CD14-positive monocyte (primary cell): Measurements from ENCODE around the gene DPH7. TPM values are rescaled to one million over a fixed set of nuclear protein-coding genes. Genes with fewer than 3 reads are reported as not detected.

ENCODE experiments used
- DNase-seq, 3 donors: peaks; one replicate each; pipeline ENCODE4 v3.0.0-alpha.2; 2011 to 2022
- H2AFZ ChIP-seq: 2 replicates; pipeline ENCODE4 v1.6.0; 2012; ENCODE audit warnings: mild to moderate bottlenecking, low read depth, low read length, inconsistent platforms; ENCODE audit not compliant: insufficient read depth, poor library complexity, severe bottlenecking
- H3K27ac ChIP-seq, 2 donors: 1 replicate in 1 of 2; 2 replicates in 1 of 2; pipeline ENCODE4 v1.5.1; 2012 to 2013; ENCODE audit warnings: low read length in 2 of 2, control low read depth in 1 of 2, inconsistent platforms in 1 of 2, low read depth in 1 of 2, mild to moderate bottlenecking in 1 of 2
- H3K27me3 ChIP-seq, 2 donors: one replicate each; pipeline versions ENCODE4 v1.6.0 to v1.6.1; 2011 to 2013; ENCODE audit warnings: low read length in 2 of 2; ENCODE audit not compliant: control insufficient read depth in 2 of 2, insufficient read depth in 2 of 2
- H3K36me3 ChIP-seq, 2 donors: replicated peaks in 1 of 2; 1 replicate in 1 of 2; 2 replicates in 1 of 2; pipeline versions ENCODE4 v1.5.1 to v1.6.1; 2012 to 2013; ENCODE audit warnings: low read length in 2 of 2, control low read depth in 1 of 2, inconsistent platforms in 1 of 2, mild to moderate bottlenecking in 1 of 2; ENCODE audit not compliant: insufficient read depth in 2 of 2, control insufficient read depth in 1 of 2
- H3K4me1 ChIP-seq, 2 donors: 1 replicate in 1 of 2; 2 replicates in 1 of 2; pipeline versions ENCODE4 v1.5.1 to v1.6.1; 2012 to 2013; ENCODE audit warnings: low read length in 2 of 2, control low read depth in 1 of 2, inconsistent platforms in 1 of 2, mild to moderate bottlenecking in 1 of 2, moderate library complexity in 1 of 2; ENCODE audit not compliant: insufficient read depth in 2 of 2, control insufficient read depth in 1 of 2
- H3K4me2 ChIP-seq: replicated peaks from 2 replicates; pipeline ENCODE3; 2012; ENCODE audit warnings: low read length, moderate library complexity, mild to moderate bottlenecking; ENCODE audit not compliant: poor library complexity, severe bottlenecking; ENCODE audit errors: extremely low read depth
- H3K4me3 ChIP-seq, 3 experiments: fragments of 200-600 bp in 1 of 3; sonication (generic) in 1 of 3; replicated peaks in 1 of 3; 1 replicate in 2 of 3; 2 replicates in 1 of 3; pipeline ENCODE4 v1.5.1; 2011 to 2013; ENCODE audit warnings: low read length in 3 of 3, mild to moderate bottlenecking in 3 of 3, control low read depth in 2 of 3, low read depth in 2 of 3, inconsistent platforms in 1 of 3, moderate library complexity in 1 of 3
- H3K79me2 ChIP-seq: 2 replicates; pipeline ENCODE4 v1.6.0; 2012; ENCODE audit warnings: mild to moderate bottlenecking, control low read depth, inconsistent platforms, low read length, moderate library complexity; ENCODE audit not compliant: insufficient read depth
- H3K9ac ChIP-seq: 2 replicates; pipeline ENCODE4 v1.6.0; 2017; ENCODE audit warnings: low read length, mild to moderate bottlenecking; ENCODE audit not compliant: insufficient read depth, poor library complexity, severe bottlenecking
- H3K9me3 ChIP-seq, 2 donors: replicated peaks in 1 of 2; 1 replicate in 1 of 2; 2 replicates in 1 of 2; pipeline versions ENCODE4 v1.5.1 to v1.6.1; 2012 to 2013; ENCODE audit warnings: low read length in 2 of 2, control low read depth in 1 of 2; ENCODE audit not compliant: control insufficient read depth in 1 of 2, insufficient read depth in 1 of 2
- H4K20me1 ChIP-seq: 2 replicates; pipeline ENCODE4 v1.6.0; 2012; ENCODE audit warnings: mild to moderate bottlenecking, low read length, control low read depth, moderate library complexity; ENCODE audit not compliant: insufficient read depth
- H3K27ac Mint-ChIP-seq, 7 donors: one replicate each; pipeline ENCODE4 v1.8.0; 2020; ENCODE audit warnings: mild to moderate bottlenecking in 7 of 7, mixed read lengths in 7 of 7, moderate library complexity in 6 of 7, inconsistent platforms in 2 of 7
- H3K27me3 Mint-ChIP-seq, 3 donors: one replicate each; pipeline ENCODE4 v1.8.0; 2021 to 2022; ENCODE audit warnings: low read depth in 3 of 3, mild to moderate bottlenecking in 3 of 3, mixed read lengths in 3 of 3, moderate library complexity in 3 of 3, inconsistent platforms in 1 of 3
- H3K36me3 Mint-ChIP-seq, 2 donors: one replicate each; pipeline ENCODE4 v1.8.0; 2020; ENCODE audit warnings: mixed read lengths in 2 of 2, inconsistent platforms in 1 of 2, mild to moderate bottlenecking in 1 of 2
- H3K4me1 Mint-ChIP-seq: one replicate; pipeline ENCODE4 v1.8.0; 2020; ENCODE audit warnings: mild to moderate bottlenecking, mixed read lengths
- H3K4me3 Mint-ChIP-seq, 2 donors: one replicate each; pipeline ENCODE4 v1.8.0; 2020; ENCODE audit warnings: mild to moderate bottlenecking in 2 of 2, mixed read lengths in 2 of 2, moderate library complexity in 1 of 2
- H3K9me3 Mint-ChIP-seq, 7 donors: one replicate each; pipeline ENCODE4 v1.8.0; 2020 to 2022; ENCODE audit warnings: mixed read lengths in 7 of 7, mild to moderate bottlenecking in 6 of 7, moderate library complexity in 6 of 7, inconsistent platforms in 2 of 7
- CTCF ChIP-seq: fragments of 200-600 bp; IDR thresholded peaks from one replicate; pipeline ENCODE4 v1.8.0; 2022; ENCODE audit warnings: antibody characterized with exemption, mild to moderate bottlenecking
- WGBS: methylation state at CpG from one replicate; pipeline ENCODE4 v1.1.5; 2013; ENCODE audit warnings: missing lambda C conversion rate; ENCODE audit not compliant: insufficient coverage; 5-methylcytosine and 5-hydroxymethylcytosine counted together
- intact Hi-C, 2 donors: fragments of 100-400 bp; cut with micrococcal nuclease; formaldehyde crosslinking; loops; one replicate each; pipeline versions ENCODE4 v1.15.0 to v1.15.1; 2023
- polyA plus RNA-seq, 3 donors: library from polyadenylated mRNA; depleted of rRNA in 1 of 3; unstranded in 2 of 3; stranded (reverse) in 1 of 3; fragments of 300-500 nt in 2 of 3; fragments of >200 nt in 1 of 3; fragmentation: Illumina TruSeq in 2 of 3; gene quantifications; 1 replicate in 2 of 3; 2 replicates in 1 of 3; pipeline ENCODE4 v1.2.3, GENCODE V29; 2012 to 2021

DPH7 gene
- polyA plus RNA-seq, 3 donors, result 13.1 to 45.6 (median 14.2) TPM

- H3K27ac ChIP-seq, result peak overlapping the region in 1 of 2 donors; percentile 82
- no peaks in the 10 kb centered on the region for H3K9me3 ChIP-seq
- H3K4me3 ChIP-seq, result peak overlapping the region; percentile 74 to 96 (median 87)
- no peak overlapping the region for H3K9ac ChIP-seq
- peaks cover 13 to 26% of the 10 kb centered on the region in 2 donors for H3K36me3 ChIP-seq
- no peak for TF ChIP-seq CTCF
- Mint-ChIP-seq H3K27me3 (no peaks in the 10 kb centered on the region), H3K4me1 (peaks cover 38% of the 10 kb centered on the region), H3K36me3 (peaks cover 5 to 31% of the 10 kb centered on the region in 2 donors), H3K27ac (peak overlapping the region in 6 of 7 donors; percentile 24 to 95 (median 86)), H3K9me3 (no peaks in the 10 kb centered on the region), H3K4me3 (peak overlapping the region; percentile 91 to 95)
- H3K79me2 ChIP-seq, result peaks cover 90% of the 10 kb centered on the region
- no peak overlapping the region for H2AFZ ChIP-seq
- WGBS, result no CpG with 5 or more reads among the region's 4 CpGs
- peak overlapping the region; percentile 92 for H3K4me2 ChIP-seq
- H3K27me3 ChIP-seq, result no peaks in the 10 kb centered on the region
- H4K20me1 ChIP-seq, result peaks cover 78% of the 10 kb centered on the region
- peaks cover 35 to 47% of the 10 kb centered on the region in 2 donors for H3K4me1 ChIP-seq
- no peak for DNase-seq
- intact Hi-C loops, result no loop called here
These were observed 41.3 kb upstream of the DPH7 start for GRCh38 chr9:137620048-137620405.

- Histone ChIP-seq H3K4me1 (peaks cover 32 to 41% of the 10 kb centered on the region in 2 donors), H2AFZ (peak overlapping the region; percentile 72), H3K27me3 (no peaks in the 10 kb centered on the region), H4K20me1 (peaks cover 79% of the 10 kb centered on the region), H3K79me2 (peaks cover 90% of the 10 kb centered on the region), H3K36me3 (peaks cover 19 to 31% of the 10 kb centered on the region in 2 donors), H3K4me3 (peak overlapping the region; percentile 74 to 96 (median 87)), H3K9me3 (no peaks in the 10 kb centered on the region), H3K9ac (peak overlapping the region; percentile 71), H3K27ac (peak overlapping the region; percentile 73 to 82), H3K4me2 (peak overlapping the region; percentile 92)
- Mint-ChIP-seq H3K27me3 (no peaks in the 10 kb centered on the region), H3K36me3 (peaks cover 8 to 35% of the 10 kb centered on the region in 2 donors), H3K4me3 (peak overlapping the region; percentile 91 to 95), H3K4me1 (peaks cover 38% of the 10 kb centered on the region), H3K27ac (peak overlapping the region; percentile 81 to 95 (median 91)), H3K9me3 (no peaks in the 10 kb centered on the region)
- intact Hi-C loops, result loop anchor here (5.0 kb wide), 1 partner anchor 42 kb away; the partner anchor contains the start of gene DPH7 (in 2 of the 2)
- under 1% methylated on average over 58 of the region's 58 CpGs for WGBS
- no peak for TF ChIP-seq CTCF
- no peak for DNase-seq
These were observed 40.7 kb upstream of the DPH7 start for GRCh38 chr9:137619240-137620047.
